Inferior parietal cortex (tissue), 1 donor: ENCODE results near the gene MN1.
"Not testable (repeated sequence)": the region's sequence is repeated elsewhere in the genome, so short reads cannot be mapped to it uniquely, and the experiment has no call there.

ENCODE experiments used
- DNase-seq: peaks from one replicate; pipeline ENCODE4 v3.0.0-alpha.2; 2016; ENCODE audit errors: extremely low spot score

Gene MN1

GRCh38 chr22:27761665-27762064 is 39.9 kb downstream of the MN1 start:
- no peak for DNase-seq

- DNase-seq = no peak
These were observed 40.6 kb downstream of the MN1 start for GRCh38 chr22:27761000-27761399.

GRCh38 chr22:27760474-27760873 is 41.1 kb downstream of the MN1 start:
- no peak for DNase-seq

GRCh38 chr22:27757928-27758525 is 43.5 kb downstream of the MN1 start:
- DNase-seq = no peak

DNA sequence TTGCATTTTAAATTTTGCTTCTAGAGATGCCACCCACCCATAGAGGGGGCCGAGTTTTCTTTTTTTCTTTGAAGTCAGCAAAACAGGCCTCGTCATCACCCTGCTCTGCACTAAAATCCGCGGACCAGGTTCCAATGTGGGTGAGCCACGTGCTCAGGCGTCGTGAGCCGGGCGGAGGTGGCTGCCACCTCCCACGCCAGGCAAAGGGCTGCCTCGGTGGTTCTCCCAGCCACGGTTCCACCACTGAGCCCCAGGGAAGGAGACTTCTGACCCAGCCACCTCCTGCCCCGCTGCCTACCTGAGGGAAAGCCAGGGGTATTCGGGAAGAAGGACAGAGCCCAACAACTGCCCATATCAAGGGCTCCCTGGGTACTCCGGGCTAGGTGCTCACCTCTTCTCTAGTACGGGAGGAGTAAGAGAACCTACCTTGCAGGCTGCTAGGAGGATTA is 45.3 kb downstream of the MN1 start:
- DNase-seq = no peak

GRCh38 chr22:27755521-27756211 is 45.9 kb downstream of the MN1 start:
- DNase-seq = no peak

- no peak for DNase-seq
These were observed 46.6 kb downstream of the MN1 start for GRCh38 chr22:27754888-27755480.

DNA sequence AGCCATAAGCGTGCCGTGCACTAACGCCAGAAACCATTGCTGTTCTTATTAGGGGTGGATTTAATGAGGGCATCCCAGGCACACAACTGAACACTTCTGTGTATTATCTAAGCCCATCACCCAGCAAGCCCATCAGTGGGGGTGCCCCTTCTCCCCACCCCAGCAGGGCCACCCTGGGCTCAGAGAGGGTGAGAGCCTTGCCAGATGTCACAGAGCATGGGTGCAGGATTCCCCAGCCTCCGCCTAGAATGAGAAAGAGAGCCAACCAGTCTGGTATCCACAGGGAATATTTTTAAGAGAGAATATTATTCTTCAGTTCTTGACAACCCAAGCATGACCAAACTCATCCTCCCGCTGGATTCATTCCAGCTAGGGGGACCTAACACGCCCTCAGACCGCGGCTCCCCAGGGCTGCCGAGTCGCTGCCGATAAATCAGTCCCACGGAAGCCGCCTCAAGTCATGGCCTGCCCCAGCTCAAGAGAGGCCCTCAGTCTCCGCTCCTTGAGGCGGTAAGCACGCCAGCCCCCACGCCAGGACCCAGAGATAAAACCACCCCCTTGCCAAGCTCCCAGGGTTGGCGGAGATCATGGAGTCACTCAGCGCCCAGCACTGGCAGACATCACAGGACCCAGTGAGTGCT is 47.2 kb downstream of the MN1 start:
- DNase-seq = no peak

- DNase-seq = no peak
These were observed 48.8 kb downstream of the MN1 start for GRCh38 chr22:27752771-27753170.

DNA sequence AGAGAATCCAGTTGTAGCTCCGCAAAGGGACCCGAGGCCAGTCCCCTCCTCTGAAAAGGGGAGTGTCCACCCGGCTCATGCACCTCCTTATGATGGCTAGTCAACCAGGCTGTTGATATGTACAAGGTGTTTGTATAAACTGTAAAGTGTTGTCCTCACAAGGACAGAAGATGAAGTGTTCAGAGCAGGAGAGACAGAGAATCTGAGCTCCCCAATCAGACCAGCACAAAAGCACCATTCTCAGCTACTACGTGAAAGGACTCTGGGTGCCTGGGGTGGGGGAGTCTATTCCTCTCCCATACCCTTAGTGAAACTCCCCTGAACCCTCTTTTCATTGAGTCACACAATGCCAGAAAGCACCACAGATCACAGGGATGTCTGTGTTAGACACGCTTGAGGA is 49.4 kb downstream of the MN1 start:
- no peak for DNase-seq

DNA sequence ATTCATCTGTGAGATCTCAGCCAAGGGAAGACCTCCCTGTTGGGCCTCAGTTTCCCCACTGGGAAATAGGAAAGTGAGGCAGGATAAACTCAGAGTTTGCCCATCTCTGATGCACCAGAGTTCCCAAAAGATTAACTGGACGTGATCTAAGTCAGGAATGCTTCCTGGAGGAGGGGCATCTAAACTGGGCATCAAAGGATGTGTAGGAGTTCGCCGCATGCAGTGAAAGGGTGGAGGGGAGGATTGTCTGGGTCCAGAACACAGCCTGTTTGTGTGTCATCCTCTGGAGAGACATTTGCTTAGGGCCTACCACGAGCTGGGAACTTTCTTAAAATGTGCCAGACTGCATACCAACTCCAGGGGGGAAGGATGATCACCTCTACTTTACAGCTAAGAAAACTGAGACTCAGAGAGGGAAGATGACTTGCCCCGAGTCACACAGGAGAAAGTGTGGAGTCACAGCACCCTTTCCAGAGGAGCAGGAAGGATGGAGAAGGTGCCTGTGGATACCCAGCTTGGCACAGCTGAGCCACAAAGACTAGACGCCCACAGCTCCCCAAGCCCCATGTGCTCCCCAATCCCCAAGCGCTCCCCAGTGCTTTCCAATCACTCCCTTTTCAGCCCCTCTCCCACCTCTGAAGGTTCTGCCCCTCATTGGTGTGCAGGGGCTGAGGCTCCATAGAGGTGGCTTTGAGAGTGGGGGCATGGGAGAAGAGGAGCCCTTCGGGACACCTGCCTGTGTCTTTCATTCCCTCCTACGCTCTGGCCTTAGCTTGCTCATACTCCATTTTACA is 50.1 kb downstream of the MN1 start:
- DNase-seq = no peak

GRCh38 chr22:27750584-27751265 is 50.8 kb downstream of the MN1 start:
- no peak for DNase-seq

DNA sequence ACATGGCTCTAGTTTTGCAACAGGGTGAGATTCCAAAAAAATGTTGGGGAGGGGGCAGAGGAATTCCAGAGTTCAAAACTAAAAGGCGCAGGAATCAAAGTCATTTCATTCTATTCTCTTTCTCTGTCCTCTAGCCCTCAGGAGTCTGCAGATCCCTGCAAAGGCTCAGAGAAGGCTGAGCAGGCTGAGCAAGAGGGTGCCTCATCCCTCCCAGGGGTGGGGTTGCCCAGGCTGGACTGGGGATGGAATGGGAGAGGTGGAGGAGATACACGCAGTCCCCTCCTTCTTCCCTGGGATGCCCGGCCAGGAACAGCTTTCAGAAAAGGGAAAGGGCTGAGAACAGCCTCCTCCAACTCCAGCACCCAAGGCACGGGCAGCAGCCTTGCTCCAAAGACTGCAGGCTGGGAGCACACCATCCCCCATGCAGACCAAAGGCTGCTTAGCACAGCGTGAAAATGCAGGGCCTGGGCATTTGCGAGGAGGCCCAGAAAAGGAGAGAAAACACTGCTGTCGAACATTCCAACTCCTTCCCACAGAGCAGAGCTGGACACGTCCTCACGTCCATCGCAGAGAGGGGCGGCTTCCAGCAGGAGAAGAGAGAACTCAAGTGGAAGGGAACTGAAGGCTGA is 51.8 kb downstream of the MN1 start:
- DNase-seq = no peak

- no peak for DNase-seq
These were observed 52.8 kb downstream of the MN1 start for GRCh38 chr22:27748751-27749191.

DNA sequence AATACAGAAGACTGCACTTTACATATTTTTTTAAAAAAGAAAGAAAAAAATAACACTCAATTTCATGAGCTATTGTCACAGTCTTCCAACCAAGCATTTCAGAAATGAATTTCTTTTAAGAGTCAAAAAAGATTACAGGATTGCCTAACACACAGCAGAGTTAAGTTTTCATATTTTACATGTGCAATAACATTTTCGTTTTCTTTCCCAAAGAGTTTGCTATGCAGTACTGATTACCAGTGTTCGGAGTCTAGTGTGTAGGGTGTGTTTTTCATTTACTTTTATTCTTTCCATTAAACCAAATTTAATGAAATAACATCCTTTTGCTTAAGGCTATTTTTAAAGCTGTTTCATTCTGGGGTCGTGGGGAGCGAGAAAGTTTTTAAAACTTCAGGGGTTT is 53.2 kb downstream of the MN1 start:
- no peak for DNase-seq

- DNase-seq = no peak
These were observed 53.9 kb downstream of the MN1 start for GRCh38 chr22:27747396-27748221.

- DNase-seq = no peak
These were observed 54.6 kb downstream of the MN1 start for GRCh38 chr22:27746918-27747317.

GRCh38 chr22:27745809-27746208 is 55.7 kb downstream of the MN1 start:
- no peak for DNase-seq

GRCh38 chr22:27745154-27745553 is 56.4 kb downstream of the MN1 start:
- no peak for DNase-seq

- not testable (repeated sequence) for DNase-seq
These were observed 57.5 kb downstream of the MN1 start for GRCh38 chr22:27744078-27744477.
